HFF-Myc (cell line): Measurements from ENCODE around the gene OSCAR.

Experiments
- DNase-seq: peaks from one replicate; pipeline ENCODE4 v3.0.0-alpha.2; 2011; ENCODE audit warnings: low read depth; ENCODE audit errors: extremely low read depth
- H3K4me3 ChIP-seq: replicated peaks from 2 replicates; pipeline ENCODE4 v1.5.1; 2011; ENCODE audit warnings: low read depth, mild to moderate bottlenecking, control low read depth, low read length
- CTCF ChIP-seq: IDR thresholded peaks from 2 replicates; pipeline ENCODE4 v1.5.1; 2012; ENCODE audit warnings: mild to moderate bottlenecking, low read depth, low read length, control low read depth; ENCODE audit errors: missing control alignments

OSCAR gene

DNA sequence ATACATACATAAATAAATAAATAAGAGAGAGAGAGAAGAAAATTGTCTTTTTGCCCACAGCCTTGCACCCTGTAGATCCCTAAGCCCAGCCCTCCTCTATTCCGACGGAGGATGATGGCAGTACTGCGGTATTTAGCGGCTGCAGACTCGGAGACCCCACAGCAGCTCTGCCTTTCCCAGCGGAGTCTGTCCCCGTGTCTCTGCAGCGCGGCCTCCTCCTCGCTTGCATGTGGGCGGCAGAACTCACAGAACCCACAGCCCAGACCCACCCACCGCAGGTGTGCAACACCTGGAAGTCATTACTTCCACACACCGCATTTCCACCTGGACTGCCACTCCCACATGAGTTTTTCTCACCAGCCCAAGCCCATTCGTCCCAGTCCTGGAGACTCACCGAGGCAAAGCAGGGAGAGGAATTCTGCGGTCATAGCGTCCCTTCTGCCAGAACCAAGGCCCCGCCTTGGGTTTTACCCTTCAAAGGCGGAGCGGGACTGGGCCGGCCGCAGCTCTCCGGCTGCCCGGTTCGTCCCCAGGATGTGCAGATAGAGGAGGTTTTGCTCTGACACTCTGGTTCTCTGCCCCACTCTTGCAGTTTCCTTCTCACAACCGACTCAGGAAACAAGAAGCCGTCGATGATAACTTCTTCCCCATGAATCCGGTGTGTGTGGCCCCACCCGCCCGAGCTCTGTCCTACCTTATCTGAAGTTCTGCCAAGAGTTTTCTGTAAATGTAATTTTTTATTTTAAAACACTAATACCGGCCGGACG is 37.1 kb downstream of the OSCAR start, which contains the start of gene VSTM1:
Gene VSTM1 (minus strand): TSS at position 548 of the 767 bp plus-strand sequence. CDS start 120 bp downstream, at position 428.
- DNase-seq, result no peak
- no peak for TF ChIP-seq CTCF
- H3K4me3 ChIP-seq, result no peak within 1 kb of the TSS

DNA sequence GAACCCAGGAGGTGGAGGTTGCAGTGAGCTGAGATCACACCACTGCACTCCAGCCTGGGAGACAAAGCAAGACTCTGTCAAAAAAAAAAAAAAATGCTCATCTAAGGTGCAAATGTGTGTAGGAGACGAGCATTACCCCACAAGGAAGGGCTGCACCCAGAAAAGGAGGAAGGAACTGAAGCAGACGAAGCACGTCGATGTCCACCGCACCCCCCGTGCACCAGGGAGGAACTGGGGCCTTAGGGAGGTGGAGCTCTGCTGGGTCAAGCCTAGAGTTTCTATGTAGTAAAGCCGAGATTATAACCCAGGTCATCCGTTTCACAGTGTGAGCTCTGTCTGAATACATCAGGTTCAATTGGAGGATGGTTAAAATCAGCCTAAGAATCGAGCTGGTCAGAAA is 38.0 kb downstream of the OSCAR start:
- DNase-seq, result no peak
- no peak overlapping the region for H3K4me3 ChIP-seq
- TF ChIP-seq CTCF, result no peak

GRCh38 chr19:54047616-54048015 is 53.0 kb downstream of the OSCAR start:
- DNase-seq, result no peak
- TF ChIP-seq CTCF, result no peak
- H3K4me3 ChIP-seq, result no peak overlapping the region

GRCh38 chr19:54045771-54046170 is 54.8 kb downstream of the OSCAR start:
- DNase-seq, result no peak
- no peak for TF ChIP-seq CTCF
- no peak overlapping the region for H3K4me3 ChIP-seq
